NCI-H2171 treated with DMSO at 0.1 percent for 48 hours (cell line): Measurements from ENCODE around the gene SERTAD4.

Experiments used
- DNase-seq: peaks from one replicate; lab custom pipeline; 2025; lab: John Stamatoyannopoulos, UW

The SERTAD4 gene

DNA sequence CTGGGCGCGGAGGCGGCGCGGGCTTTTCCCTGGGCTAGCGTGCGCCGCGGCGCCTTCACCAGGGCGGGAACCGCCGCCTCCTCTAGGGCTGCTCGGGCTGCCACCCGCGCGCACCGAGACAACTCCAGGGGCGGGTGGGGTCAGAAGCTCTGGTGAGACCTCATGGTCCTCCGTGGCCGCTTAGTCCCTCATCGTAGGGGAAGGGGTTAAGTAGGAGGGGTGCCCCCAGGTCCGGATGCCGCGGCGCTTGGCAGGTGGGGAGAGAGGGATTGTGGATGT, 559 bp downstream of the SERTAD4 start:
- peak; percentile 64 for DNase-seq

- peak; percentile 35 for DNase-seq
These were observed 1.1 kb downstream of the SERTAD4 start for GRCh38 chr1:210233495-210234328.

DNA sequence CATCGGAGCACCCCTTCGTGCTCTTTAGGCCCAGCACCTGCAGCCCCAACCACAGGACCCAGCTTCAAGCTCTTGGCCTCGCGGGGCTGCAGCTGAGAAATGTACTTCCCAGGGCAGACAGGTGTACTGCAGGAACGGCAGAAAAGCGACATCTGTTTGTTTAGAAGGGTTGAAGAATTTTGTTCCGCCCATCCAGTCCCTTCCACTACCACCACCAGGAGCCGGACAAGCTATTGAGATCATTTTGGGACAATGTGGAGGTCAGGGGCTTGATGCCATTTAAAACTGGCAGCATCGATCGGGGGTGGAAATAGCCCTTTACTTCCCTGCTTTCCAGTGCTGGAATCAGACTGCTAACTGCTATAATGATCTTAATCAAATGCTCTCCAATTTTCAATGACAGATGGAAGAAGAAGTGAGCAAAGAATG, 1.7 kb downstream of the SERTAD4 start:
- peak; percentile 49 for DNase-seq

GRCh38 chr1:210235363-210236053, 2.9 kb downstream of the SERTAD4 start:
- no peak for DNase-seq

- no peak for DNase-seq
These were observed 3.8 kb downstream of the SERTAD4 start for GRCh38 chr1:210236386-210236839.

DNA sequence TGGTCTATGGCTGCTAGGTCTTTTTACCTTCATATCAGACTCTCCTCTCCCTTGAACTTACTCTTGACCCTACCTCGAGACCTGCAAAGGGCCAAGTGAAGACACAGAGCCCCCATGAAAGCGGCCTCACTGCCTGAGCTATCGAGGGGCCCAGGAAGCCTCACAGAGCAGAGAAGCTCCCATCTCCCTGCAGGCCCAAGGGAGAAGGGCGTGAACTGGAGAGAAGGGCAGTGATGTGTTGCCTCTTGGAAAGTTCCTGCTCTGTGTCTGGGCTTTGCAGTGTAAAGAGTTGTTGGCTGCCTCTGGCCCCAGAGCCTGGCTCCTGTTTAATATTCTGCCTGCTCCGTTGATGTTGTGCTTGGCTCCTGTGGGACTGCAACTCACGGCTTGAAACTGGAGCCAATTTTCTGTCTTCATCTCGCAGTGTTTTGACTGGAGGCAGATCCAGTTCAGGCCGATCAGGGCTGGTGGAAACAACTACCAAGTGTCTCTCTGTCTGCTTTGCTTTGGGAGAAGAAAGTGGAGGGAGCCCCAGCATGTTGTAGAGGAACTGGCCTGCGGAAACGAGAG, 4.3 kb downstream of the SERTAD4 start:
- DNase-seq: no peak

- DNase-seq: no peak
These were observed 4.9 kb downstream of the SERTAD4 start for GRCh38 chr1:210237479-210237878.

GRCh38 chr1:210237981-210238380, 5.4 kb downstream of the SERTAD4 start:
- no peak for DNase-seq

GRCh38 chr1:210239349-210240111, 6.9 kb downstream of the SERTAD4 start:
- DNase-seq: peak; percentile 27

GRCh38 chr1:210241121-210241520, 8.5 kb downstream of the SERTAD4 start:
- no peak for DNase-seq

- no peak for DNase-seq
These were observed 12.3 kb downstream of the SERTAD4 start for GRCh38 chr1:210244746-210245367.

DNA sequence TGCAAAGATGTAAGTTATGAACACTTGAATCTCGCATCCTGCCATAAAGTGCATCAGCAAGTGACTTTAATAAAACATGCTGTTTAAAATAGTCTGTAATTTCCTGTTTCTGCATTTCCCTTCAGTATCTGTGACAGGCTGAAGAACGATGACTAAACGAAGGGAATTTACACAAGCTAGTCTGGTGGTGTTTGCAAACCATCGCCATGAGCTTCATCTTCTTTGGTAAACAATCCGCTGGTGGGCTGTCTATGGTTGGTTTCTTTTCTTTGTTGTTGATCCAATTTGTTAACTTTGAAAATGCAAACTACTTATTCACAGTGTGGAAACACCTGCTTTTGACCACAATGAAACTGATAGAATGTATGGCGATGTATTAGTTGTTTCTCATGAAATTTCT, 13.9 kb downstream of the SERTAD4 start:
- DNase-seq: no peak

DNA sequence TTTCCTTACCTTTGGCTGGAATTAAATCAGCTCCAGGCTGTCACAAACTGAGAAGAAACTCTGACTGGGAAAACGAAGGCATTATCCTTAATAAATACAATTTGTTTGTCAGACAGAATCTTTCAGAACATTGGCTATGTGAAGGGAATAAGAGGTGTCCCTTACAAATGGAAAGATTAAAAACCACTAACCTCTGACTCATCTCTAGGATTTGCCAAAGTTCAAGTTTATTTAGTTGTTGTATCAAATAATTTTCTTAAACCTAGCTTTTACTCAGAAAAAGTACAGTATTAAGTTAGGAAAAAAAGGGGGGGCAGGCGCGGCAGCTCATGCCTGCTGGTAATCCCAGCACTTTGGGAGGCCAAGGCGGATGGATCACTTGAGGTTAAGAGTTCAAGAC, 15.7 kb downstream of the SERTAD4 start:
- DNase-seq: no peak

GRCh38 chr1:210250665-210250997, 18.0 kb downstream of the SERTAD4 start:
- peak; percentile 67 for DNase-seq

- DNase-seq: peak; percentile 92
These were observed 18.5 kb downstream of the SERTAD4 start for GRCh38 chr1:210250998-210251679.

DNA sequence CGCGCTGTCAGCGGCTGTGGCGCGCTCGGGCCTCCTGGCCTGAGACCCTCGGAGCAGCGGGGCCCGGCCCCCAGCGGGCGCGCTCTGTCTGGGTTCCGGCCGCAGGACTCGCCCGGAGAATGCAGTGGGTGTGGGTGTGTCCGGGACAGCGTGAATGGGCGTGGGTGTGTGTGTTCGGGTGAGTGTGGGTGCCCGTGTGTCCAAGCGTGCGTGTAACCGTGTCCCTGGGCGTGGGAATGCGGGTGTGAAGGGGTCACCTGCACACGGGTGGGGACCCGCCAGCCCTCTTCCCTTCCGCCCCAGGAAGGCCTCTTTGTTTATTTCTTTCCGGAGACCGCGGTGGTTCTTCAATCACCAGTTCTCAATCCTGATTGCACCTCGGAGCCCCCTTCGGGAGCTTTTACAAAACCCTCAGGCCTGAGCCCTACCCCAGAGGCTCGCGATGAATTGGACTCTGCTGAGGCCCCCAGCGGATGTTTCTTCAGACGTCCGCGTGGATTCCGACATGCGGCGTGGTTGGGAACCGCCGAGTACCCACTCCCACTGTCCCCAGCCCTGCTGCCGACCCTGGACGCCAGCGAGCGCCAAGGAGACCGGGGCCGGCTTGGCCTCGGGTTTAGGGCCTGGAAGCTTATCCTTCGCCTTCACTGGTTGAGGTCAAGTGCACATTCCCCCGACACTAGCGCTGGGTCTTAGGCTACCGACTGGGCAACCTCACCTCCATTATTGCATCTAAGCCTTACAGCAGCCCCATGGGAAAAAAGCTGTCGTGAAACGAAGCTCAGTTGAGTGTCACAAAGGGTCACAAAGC, 19.3 kb downstream of the SERTAD4 start:
- DNase-seq: no peak

DNA sequence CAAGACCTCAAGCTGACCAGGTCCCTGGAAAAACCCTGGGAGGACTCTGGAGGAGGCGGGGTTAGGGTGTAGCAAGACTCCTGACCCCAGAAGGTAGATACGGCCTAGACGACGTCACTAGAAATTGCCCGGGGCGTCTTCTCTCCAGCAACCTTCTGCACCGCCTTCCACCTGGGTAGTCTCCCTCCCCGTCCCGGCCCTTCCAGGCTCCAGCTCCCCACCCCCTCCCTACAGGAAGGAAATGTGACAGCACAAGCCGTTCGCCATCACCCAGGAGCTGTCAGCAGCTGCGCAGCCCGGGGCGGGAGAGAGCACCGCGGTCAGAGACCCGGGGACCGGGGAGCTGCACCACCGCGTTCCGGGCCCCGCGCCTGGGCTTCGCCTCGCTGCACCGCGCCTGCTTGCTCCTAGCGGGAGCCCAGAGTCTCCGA, 20.0 kb downstream of the SERTAD4 start:
- no peak for DNase-seq

- no peak for DNase-seq
These were observed 21.7 kb downstream of the SERTAD4 start for GRCh38 chr1:210254298-210254697.

- DNase-seq: peak; percentile 21
These were observed 25.3 kb downstream of the SERTAD4 start for GRCh38 chr1:210257698-210258529.

GRCh38 chr1:210259561-210259960, 27.0 kb downstream of the SERTAD4 start:
- DNase-seq: peak; percentile 10
